ENCODE measurements around the gene SPON2.
A peak's percentile ranks its signal among the peaks of the same experiment; 100 is the strongest.

SPON2 gene

GRCh38 chr4:1171311-1172227, 814 bp downstream of the SPON2 start:
- DNase-seq, result no peak

- no peak for DNase-seq
Measured at GRCh38 chr4:1170976-1171310, 1.4 kb downstream of the SPON2 start.

- DNase-seq, result no peak
Measured at GRCh38 chr4:1170156-1170975, 2.0 kb downstream of the SPON2 start.

GRCh38 chr4:1169691-1170096, 2.7 kb downstream of the SPON2 start:
- DNase-seq, result no peak

GRCh38 chr4:1169171-1169671, 3.2 kb downstream of the SPON2 start:
- no peak for DNase-seq

- no peak for DNase-seq
Measured at GRCh38 chr4:1168191-1169101, 3.9 kb downstream of the SPON2 start.

- DNase-seq, result peak; percentile 94
Measured at GRCh38 chr4:1167244-1167949, 5.0 kb downstream of the SPON2 start.

GRCh38 chr4:1166509-1167243, 5.7 kb downstream of the SPON2 start:
- DNase-seq, result no peak

- no peak for DNase-seq
Measured at GRCh38 chr4:1164956-1165545, 7.3 kb downstream of the SPON2 start.

- DNase-seq, result no peak
Measured at GRCh38 chr4:1164444-1164843, 7.9 kb downstream of the SPON2 start.

- no peak for DNase-seq
Measured at GRCh38 chr4:1164040-1164439, 8.3 kb downstream of the SPON2 start.

GRCh38 chr4:1160351-1160750, 12.0 kb downstream of the SPON2 start:
- no peak for DNase-seq

GRCh38 chr4:1156069-1156468, 16.3 kb downstream of the SPON2 start:
- no peak for DNase-seq

- peak; percentile 57 for DNase-seq
Measured at GRCh38 chr4:1155314-1155713, 17.1 kb downstream of the SPON2 start.

GRCh38 chr4:1154523-1155182, 17.7 kb downstream of the SPON2 start:
- DNase-seq, result peak; percentile 38

GRCh38 chr4:1154126-1154522, 18.3 kb downstream of the SPON2 start:
- no peak for DNase-seq

- DNase-seq, result no peak
Measured at GRCh38 chr4:1153567-1154090, 18.8 kb downstream of the SPON2 start.

GRCh38 chr4:1152290-1152689, 20.1 kb downstream of the SPON2 start:
- DNase-seq, result no peak

GRCh38 chr4:1151541-1151940, 20.8 kb downstream of the SPON2 start:
- DNase-seq, result no peak

GRCh38 chr4:1150875-1151274, 21.5 kb downstream of the SPON2 start:
- no peak for DNase-seq
